Stimulated activated CD4-positive, alpha-beta T cell treated with anti-CD3 and anti-CD28 coated beads, Interleukin-15, amount 100 ng/mL, for 24 hours (primary cell): ENCODE measurements around the gene SAMHD1.

ENCODE experiments used
- DNase-seq: peaks from one replicate; pipeline ENCODE4 v3.0.0-alpha.2; 2020

Gene SAMHD1

GRCh38 chr20:36871640-36872570 lies 79.6 kb downstream of the SAMHD1 start:
- no peak for DNase-seq

GRCh38 chr20:36866681-36867495 lies 84.6 kb downstream of the SAMHD1 start:
- DNase-seq = no peak

GRCh38 chr20:36866164-36866563 lies 85.3 kb downstream of the SAMHD1 start:
- DNase-seq = no peak

GRCh38 chr20:36865861-36866149 lies 85.7 kb downstream of the SAMHD1 start:
- DNase-seq = no peak

- DNase-seq = no peak
These were observed 86.2 kb downstream of the SAMHD1 start for GRCh38 chr20:36865076-36865860.

- no peak for DNase-seq
These were observed 88.4 kb downstream of the SAMHD1 start for GRCh38 chr20:36862857-36863668.

- no peak for DNase-seq
These were observed 89.4 kb downstream of the SAMHD1 start for GRCh38 chr20:36861875-36862801.

GRCh38 chr20:36861625-36861874 lies 90.0 kb downstream of the SAMHD1 start:
- DNase-seq = no peak

- DNase-seq = no peak
These were observed 90.5 kb downstream of the SAMHD1 start for GRCh38 chr20:36860811-36861624.

GRCh38 chr20:36860339-36860738 lies 91.2 kb downstream of the SAMHD1 start:
- DNase-seq = no peak

GRCh38 chr20:36859700-36860330 lies 91.7 kb downstream of the SAMHD1 start:
- no peak for DNase-seq

- DNase-seq = no peak
These were observed 92.3 kb downstream of the SAMHD1 start for GRCh38 chr20:36859282-36859555.

GRCh38 chr20:36856691-36857635 lies 94.5 kb downstream of the SAMHD1 start:
- peak; percentile 36 for DNase-seq

- no peak for DNase-seq
These were observed 95.3 kb downstream of the SAMHD1 start for GRCh38 chr20:36856195-36856594.

GRCh38 chr20:36855241-36855657 lies 96.3 kb downstream of the SAMHD1 start:
- no peak for DNase-seq

- DNase-seq = no peak
These were observed 96.9 kb downstream of the SAMHD1 start for GRCh38 chr20:36854348-36855240.

- DNase-seq = no peak
These were observed 99.3 kb downstream of the SAMHD1 start for GRCh38 chr20:36852187-36852586.

- no peak for DNase-seq
These were observed 100.0 kb downstream of the SAMHD1 start for GRCh38 chr20:36851490-36851889.
